Psoas muscle (tissue), 8 donors: ENCODE results near the gene CLCF1. TPM values are rescaled to one million over a fixed set of nuclear protein-coding genes. Genes with fewer than 3 reads are reported as not detected.

Source experiments
- ATAC-seq, 4 donors: fragments of 200-7000 bp; cut with Tn5 transposase; one replicate each; pipeline ENCODE4 v1.9.1; 2020; ENCODE audit warnings: moderate library complexity in 3 of 4, mild to moderate bottlenecking in 2 of 4
- DNase-seq, 2 donors: peaks; one replicate each; pipeline ENCODE4 v3.0.0-alpha.2; 2020
- H3K27ac ChIP-seq: fragments of 200-600 bp; one replicate; pipeline ENCODE4 v1.8.0; 2022
- H3K27me3 ChIP-seq, 3 donors: fragments of 200-600 bp in 1 of 3; one replicate each; pipeline versions ENCODE4 v1.6.1 to v1.8.0; 2013 to 2022; ENCODE audit warnings: low read length in 2 of 3, mild to moderate bottlenecking in 2 of 3, moderate library complexity in 1 of 3; ENCODE audit not compliant: insufficient read depth in 3 of 3
- H3K36me3 ChIP-seq, 2 donors: fragments of 200-600 bp in 1 of 2; one replicate each; pipeline versions ENCODE4 v1.6.1 to v1.8.0; 2013 to 2022; ENCODE audit warnings: low read depth in 1 of 2, mild to moderate bottlenecking in 1 of 2, moderate library complexity in 1 of 2; ENCODE audit not compliant: insufficient read depth in 1 of 2
- H3K4me1 ChIP-seq: fragments of 200-600 bp; one replicate; pipeline ENCODE4 v1.8.0; 2022
- H3K4me3 ChIP-seq: fragments of 200-600 bp; one replicate; pipeline ENCODE4 v1.8.0; 2022; ENCODE audit warnings: mild to moderate bottlenecking
- H3K9me3 ChIP-seq: fragments of 200-600 bp; one replicate; pipeline ENCODE4 v1.8.0; 2022
- WGBS, 3 donors: extraction: QIAGEN DNeasy Blood & Tissue Kit; methylation state at CpG; one replicate each; pipeline versions ENCODE4 v1.1.6 to v1.1.7; 2013; 5-methylcytosine and 5-hydroxymethylcytosine counted together
- intact Hi-C, 2 donors: fragments of 100-400 bp; cut with DNase I; formaldehyde crosslinking; loops; one replicate each; pipeline versions ENCODE4 v1.11.0 to v1.14.2; 2022
- polyA plus RNA-seq, 3 donors: library from polyadenylated mRNA; stranded (reverse); fragments of 200-250 nt; gene quantifications; one replicate each; pipeline ENCODE4 v1.2.3, GENCODE V29; 2013
- total RNA-seq, 4 donors: library from RNA; stranded (reverse); fragmentation: NEBNext Ultra II Directional in 2 of 4; extraction: Animal tissue kit (Norgen Biotek cat#: 25700) in 2 of 4; gene quantifications; one replicate each; pipeline versions ENCODE4 v1.2.1 to v1.2.4, GENCODE V29; 2021 to 2023
- TF ChIP-seq, protein P1 (sequence below): fragments of 200-600 bp; IDR thresholded peaks from one replicate; pipeline ENCODE4 v1.8.0; 2022; ENCODE audit warnings: antibody characterized with exemption
- donor health status: healthy with polysubstance abuse.
- donor health status: DM: no; HTN: no; CAD: no; lungs with moderate emphysema.
- donor health status: Bipolar disorder and iron deficiency.
- donor health status: healthy.
- donor health status: DM: yes; HTN: yes; CAD: no.
- donor health status: DM: no; HTN: no; CAD: no.
- donor health status: DM: no; HTN: no; CAD: no.
- donor health status: DM: yes; HTN: yes; CAD: no.

CLCF1 gene
- total and polyA plus RNA-seq, 7 donors, result 0.44 to 6.5 (median 0.69) TPM

- Histone ChIP-seq H3K27ac (no peak overlapping the region), H3K36me3 (no peaks in the 10 kb centered on the region), H3K4me3 (peak overlapping the region; percentile 76), H3K9me3 (no peaks in the 10 kb centered on the region), H3K4me1 (peaks cover 16% of the 10 kb centered on the region), H3K27me3 (peaks cover 0 to 48% (median 8%) of the 10 kb centered on the region in 3 donors)
- TF ChIP-seq, protein P1, sequence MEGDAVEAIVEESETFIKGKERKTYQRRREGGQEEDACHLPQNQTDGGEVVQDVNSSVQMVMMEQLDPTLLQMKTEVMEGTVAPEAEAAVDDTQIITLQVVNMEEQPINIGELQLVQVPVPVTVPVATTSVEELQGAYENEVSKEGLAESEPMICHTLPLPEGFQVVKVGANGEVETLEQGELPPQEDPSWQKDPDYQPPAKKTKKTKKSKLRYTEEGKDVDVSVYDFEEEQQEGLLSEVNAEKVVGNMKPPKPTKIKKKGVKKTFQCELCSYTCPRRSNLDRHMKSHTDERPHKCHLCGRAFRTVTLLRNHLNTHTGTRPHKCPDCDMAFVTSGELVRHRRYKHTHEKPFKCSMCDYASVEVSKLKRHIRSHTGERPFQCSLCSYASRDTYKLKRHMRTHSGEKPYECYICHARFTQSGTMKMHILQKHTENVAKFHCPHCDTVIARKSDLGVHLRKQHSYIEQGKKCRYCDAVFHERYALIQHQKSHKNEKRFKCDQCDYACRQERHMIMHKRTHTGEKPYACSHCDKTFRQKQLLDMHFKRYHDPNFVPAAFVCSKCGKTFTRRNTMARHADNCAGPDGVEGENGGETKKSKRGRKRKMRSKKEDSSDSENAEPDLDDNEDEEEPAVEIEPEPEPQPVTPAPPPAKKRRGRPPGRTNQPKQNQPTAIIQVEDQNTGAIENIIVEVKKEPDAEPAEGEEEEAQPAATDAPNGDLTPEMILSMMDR, result no peak
- intact Hi-C loops, result no loop called here
- WGBS, 3 donors, result 16 to 32% (median 18%) methylated on average over 16 of the region's 16 CpGs
- DNase-seq (no peak), ATAC-seq (no peak)
These were observed 1.5 kb downstream of the CLCF1 start for GRCh38 chr11:67371911-67372320.

- Histone ChIP-seq H3K4me3 (peak overlapping the region; percentile 76), H3K27me3 (peaks cover 0 to 54% (median 11%) of the 10 kb centered on the region in 3 donors), H3K27ac (no peak overlapping the region)
These were observed 2.0 kb downstream of the CLCF1 start for GRCh38 chr11:67371189-67371910.

DNA sequence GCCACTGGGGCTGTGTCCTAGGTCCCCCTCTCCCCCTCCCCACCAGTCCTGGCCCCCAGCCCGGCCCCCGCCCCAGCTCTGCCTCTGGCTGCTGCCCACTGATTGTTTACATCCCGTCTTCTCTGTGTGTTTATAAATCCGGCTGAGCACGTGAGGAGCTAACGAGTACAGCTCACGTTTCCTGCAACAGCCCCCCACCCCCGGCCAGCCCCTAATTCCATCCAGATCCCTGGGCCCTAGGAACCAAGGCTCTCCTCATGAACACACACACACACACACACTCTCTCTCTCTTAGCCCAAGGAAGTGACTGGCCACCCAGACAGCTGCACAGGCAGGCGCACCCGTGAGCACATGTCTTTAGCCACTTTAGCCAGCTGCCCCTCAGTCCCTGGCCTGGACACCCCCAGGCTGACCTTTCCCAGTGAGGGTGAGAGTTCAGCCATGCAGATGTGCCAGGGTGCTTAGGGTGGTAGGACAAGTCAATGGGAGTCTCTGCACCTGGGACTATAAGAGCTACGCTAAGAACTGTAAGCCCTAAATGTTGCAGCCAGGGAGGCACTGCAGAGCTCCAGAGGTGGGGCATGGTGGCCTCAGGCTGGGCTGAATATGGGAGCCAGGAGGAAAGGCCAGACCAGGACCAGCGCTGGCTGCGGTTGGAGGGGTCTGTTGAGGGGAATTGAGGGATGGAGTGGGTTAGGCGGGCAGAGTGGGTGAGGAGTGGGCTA is 2.9 kb downstream of the CLCF1 start:
- TF ChIP-seq, protein P1, result no peak

More at GRCh38 chr11:67371189-67371910, 2.0 kb downstream of the CLCF1 start:
- TF ChIP-seq, protein P1, result peak; percentile 28
- ATAC-seq (peak in 2 of 4 donors; percentile 26 to 27), DNase-seq (peak in 1 of 2 donors; percentile 41)
- no peaks in the 10 kb centered on the region for H3K9me3 ChIP-seq
- H3K4me1 ChIP-seq, result peaks cover 16% of the 10 kb centered on the region
- intact Hi-C loops, result no loop called here
- WGBS, 3 donors, result 45 to 69% (median 52%) methylated on average over 8 of the region's 8 CpGs
- no peaks in the 10 kb centered on the region for H3K36me3 ChIP-seq

DNA sequence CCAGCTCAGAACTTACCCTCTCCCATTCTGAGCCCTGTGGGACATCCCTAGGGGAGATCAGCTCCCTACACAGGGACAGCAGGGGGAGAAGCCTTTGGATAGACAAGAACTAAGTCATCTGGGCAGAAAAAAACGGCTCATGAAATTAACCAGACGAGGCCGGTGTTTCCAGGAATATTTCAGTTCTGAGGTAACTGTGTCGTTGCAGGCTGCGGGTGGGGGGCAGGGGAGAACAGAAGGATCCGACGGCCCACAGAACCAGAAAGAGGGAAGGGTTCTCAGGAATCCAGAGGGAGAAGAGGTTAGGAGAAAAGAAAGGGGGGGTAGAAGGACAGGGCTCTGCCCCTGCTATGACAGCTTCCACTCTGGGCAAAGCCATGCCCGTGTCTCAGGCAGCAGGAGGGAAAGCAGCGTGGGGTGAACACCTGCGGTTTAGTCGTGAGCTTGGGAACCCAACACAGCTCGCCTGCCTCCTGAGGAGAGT is 3.6 kb downstream of the CLCF1 start:
- peaks cover 0 to 51% (median 9%) of the 10 kb centered on the region in 3 donors for H3K27me3 ChIP-seq
- ATAC-seq (no peak), DNase-seq (no peak)
- H3K4me3 ChIP-seq, result no peak overlapping the region
- peaks cover 16% of the 10 kb centered on the region for H3K4me1 ChIP-seq
- no peaks in the 10 kb centered on the region for H3K9me3 ChIP-seq
- H3K27ac ChIP-seq, result no peak overlapping the region
- no peaks in the 10 kb centered on the region for H3K36me3 ChIP-seq
- TF ChIP-seq, protein P1, result no peak
- 65 to 70% (median 65%) methylated on average over 12 of the region's 12 CpGs for WGBS, 3 donors
- intact Hi-C loops, result no loop called here

More for the DNA sequence above, 2.9 kb downstream of the CLCF1 start:
- intact Hi-C loops, result no loop called here
- Histone ChIP-seq H3K4me3 (no peak overlapping the region), H3K27ac (no peak overlapping the region), H3K36me3 (no peaks in the 10 kb centered on the region), H3K4me1 (peaks cover 16% of the 10 kb centered on the region), H3K9me3 (no peaks in the 10 kb centered on the region), H3K27me3 (peaks cover 0 to 53% (median 10%) of the 10 kb centered on the region in 3 donors)
- DNase-seq, result no peak
- WGBS, 3 donors, result 57 to 60% (median 59%) methylated on average over 14 of the region's 14 CpGs
- ATAC-seq, result no peak
